Measurements from ENCODE around the gene CFAP58. TPM values are rescaled to one million over a fixed set of nuclear protein-coding genes. Genes with fewer than 3 reads are reported as not detected.
A peak's percentile ranks its signal among the peaks of the same experiment; 100 is the strongest.
"Not testable (repeated sequence)": the region's sequence is repeated elsewhere in the genome, so short reads cannot be mapped to it uniquely, and the experiment has no call there.

CFAP58 gene
- polyA plus RNA-seq, 3 donors: 0.34 to 0.58 (median 0.45) TPM

DNA sequence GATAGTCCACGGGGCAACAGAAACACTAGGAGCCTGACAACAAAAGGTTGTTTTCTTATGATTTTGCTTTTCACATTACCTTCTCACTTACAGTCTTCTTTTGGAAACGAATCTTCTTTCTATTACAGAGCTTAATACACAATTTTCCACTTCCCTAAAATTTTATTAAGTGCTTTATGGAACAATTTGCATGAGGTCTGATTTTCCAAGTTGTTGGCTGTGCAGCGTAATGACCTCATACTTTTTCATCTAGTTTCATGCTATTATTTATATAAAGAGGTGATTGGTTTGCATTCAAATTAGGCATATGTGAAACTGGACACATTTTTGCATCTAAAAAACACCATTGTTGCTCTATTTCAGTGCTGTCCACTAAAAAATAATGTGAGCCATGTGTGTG lies 76.7 kb downstream of the CFAP58 start:
- DNase-seq: no peak

GRCh38 chr10:104433669-104434068 lies 80.0 kb downstream of the CFAP58 start:
- no peak for DNase-seq

DNA sequence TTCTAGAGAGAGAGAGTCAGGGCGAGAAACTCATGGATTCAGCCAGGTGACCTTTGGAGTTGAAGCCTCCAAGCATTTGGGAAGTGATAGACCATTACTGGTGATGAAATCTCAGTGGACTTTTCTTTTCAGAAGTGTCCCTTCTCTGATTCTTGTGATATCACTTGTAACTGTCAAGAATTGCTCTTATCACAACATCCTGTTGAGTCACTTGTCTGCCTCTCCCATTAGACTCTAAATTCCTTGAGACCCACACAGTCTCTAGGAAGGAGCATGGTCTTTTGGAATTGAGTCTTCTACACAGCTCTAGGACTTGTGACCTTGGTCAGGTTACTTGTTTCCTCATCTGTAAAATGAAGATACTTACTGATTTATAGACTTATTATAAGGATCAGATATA lies 81.0 kb downstream of the CFAP58 start:
- no peak for DNase-seq

DNA sequence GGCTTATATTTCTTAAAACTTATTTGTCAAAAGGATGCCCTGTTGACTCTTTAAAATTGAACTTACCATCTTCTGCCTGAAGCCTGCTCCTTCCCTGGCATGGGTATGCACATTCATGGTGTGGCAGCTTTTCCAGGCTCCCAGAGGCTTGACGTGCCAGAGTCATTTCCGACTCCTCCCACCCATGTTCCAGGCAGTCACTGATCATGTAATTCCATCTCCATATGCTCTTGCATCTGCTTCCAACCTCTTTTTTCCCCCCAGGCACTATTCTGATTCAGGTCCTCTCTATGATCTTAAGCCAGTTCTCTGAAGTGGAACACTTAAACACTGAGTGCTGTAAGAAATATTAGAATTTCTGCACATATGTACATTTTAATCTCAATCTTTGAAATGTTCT lies 82.2 kb downstream of the CFAP58 start:
- no peak for DNase-seq

- DNase-seq: no peak
These were observed 83.6 kb downstream of the CFAP58 start for GRCh38 chr10:104437226-104437625.

DNA sequence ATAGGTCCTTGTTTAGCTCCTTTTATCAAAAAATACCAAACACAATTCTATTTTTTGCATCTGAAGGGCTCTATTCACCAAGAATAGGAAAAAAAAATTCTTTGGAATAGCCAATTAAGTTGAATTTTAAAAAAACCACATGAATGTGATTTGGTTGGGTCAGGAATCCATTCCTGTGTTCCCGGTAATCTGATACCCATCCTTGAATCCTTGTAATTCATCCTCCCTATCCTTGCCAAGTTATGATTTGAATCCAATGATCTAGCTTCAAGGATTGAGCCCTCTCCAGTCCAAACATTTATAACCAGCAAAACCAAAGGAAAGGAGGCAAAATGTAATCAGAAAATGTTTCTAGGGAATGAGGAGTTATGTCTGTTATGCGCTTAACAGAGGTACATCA lies 86.6 kb downstream of the CFAP58 start:
- no peak for DNase-seq

DNA sequence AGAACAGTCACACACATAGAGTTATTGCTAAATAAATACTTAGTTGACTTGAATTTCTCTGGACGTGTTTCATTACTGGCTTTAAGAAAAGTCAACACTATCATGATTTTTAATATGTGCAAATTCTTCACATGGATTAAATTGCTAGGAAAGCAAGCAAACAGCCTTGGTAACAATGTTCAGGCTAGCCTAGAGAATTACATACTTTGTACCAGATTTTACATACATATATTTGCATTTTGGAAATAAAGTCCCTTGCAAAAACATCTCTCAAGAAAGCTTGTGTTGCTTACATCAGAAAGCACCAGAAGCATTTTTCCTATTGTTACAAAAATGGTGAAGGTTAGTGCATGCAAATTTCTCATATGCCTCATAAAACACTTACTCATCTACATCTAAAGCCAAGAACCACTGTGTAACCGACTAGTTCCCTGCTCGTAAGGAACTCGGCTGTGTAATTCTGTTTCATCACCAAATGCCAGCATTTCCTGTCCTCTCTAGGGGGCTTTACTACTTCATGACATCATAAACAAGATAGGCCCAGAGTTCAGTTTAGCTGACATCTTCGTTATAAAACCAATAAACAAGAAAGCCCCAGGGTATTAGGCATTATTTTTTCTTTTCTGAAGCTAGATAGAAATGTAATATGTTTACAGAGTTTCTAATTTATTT lies 87.8 kb downstream of the CFAP58 start:
- peak; percentile 5 for DNase-seq

- no peak for DNase-seq
These were observed 91.7 kb downstream of the CFAP58 start for GRCh38 chr10:104445359-104445758.

GRCh38 chr10:104446151-104446550 lies 92.5 kb downstream of the CFAP58 start:
- DNase-seq: no peak

DNA sequence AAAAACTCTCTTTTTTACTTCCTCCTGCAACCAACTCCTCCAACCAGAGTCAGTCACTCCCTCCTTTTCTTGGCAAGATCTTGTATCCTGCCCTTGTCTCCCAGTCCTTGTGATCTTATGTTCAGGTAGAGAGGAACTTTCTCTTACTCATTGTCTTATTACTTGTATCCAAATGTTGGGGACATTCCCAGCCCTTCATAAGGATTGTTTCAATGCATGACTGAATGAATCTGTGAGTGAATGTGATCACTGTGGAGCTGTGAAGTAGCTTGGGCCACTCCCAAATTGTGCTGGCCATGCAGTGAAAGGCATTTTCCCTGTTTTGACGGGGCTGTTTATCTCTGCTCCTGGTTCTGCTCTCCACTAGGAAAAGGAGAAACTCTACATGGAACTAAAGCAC lies 93.7 kb downstream of the CFAP58 start:
- no peak for DNase-seq

DNA sequence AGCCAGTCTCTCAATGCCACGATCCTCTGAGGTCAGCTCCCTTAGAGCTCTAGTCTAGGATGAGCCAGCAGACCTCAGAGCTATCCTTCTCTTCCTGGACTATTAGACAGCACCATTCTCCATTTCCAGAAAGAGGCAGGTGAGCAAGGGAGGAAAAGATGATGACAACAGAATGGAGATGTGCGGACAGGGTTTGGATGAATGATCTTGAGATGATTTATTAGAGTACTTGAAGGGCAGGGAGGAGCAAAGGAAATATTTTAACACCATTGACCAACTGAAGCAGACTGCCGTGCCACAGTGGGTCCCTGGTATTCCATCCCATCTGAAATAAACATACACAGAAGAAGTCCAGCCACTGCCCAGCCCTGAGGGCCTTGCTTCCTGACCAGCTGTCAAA lies 94.3 kb downstream of the CFAP58 start:
- DNase-seq: no peak

DNA sequence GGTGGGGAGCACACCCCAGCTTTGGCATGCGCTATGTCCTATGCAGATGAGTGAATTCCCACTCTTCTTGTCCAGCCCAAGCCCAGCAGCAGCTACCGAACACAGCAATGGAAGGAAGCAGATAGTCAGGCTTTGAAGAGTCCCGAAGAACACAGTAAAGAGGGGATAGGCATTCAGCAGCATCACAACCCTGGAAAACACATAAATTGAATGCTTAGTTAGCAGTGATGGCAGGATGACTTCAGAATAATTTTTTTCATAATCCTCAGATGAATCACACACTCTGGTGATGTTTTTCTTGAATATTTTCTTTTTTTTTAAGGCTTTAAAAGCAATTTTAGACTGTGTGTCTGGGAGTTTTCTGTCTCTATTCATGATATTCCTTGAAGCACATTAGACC lies 95.8 kb downstream of the CFAP58 start:
- no peak for DNase-seq

- DNase-seq: no peak
These were observed 96.9 kb downstream of the CFAP58 start for GRCh38 chr10:104450490-104450889.

GRCh38 chr10:104450954-104451353 lies 97.3 kb downstream of the CFAP58 start:
- no peak for DNase-seq

DNA sequence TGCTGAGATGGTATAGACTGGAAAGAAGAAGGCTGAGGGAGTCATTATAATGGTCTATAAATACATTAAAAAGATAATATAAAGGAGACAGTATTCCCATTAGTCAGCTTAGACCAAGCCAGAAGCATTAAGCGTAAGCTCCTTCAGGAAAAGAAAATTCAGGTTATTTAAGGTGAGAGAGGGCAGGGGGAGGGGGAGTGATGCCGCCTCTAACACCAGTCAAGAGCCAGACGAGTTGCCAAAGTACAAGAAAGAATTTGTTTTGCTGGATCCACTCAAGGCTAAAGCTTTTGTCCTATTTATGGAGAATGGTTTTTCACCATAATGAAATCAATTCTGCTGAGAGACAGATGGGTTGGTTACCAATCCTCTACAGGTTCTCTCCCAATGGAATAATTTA lies 99.3 kb downstream of the CFAP58 start:
- no peak for DNase-seq

DNA sequence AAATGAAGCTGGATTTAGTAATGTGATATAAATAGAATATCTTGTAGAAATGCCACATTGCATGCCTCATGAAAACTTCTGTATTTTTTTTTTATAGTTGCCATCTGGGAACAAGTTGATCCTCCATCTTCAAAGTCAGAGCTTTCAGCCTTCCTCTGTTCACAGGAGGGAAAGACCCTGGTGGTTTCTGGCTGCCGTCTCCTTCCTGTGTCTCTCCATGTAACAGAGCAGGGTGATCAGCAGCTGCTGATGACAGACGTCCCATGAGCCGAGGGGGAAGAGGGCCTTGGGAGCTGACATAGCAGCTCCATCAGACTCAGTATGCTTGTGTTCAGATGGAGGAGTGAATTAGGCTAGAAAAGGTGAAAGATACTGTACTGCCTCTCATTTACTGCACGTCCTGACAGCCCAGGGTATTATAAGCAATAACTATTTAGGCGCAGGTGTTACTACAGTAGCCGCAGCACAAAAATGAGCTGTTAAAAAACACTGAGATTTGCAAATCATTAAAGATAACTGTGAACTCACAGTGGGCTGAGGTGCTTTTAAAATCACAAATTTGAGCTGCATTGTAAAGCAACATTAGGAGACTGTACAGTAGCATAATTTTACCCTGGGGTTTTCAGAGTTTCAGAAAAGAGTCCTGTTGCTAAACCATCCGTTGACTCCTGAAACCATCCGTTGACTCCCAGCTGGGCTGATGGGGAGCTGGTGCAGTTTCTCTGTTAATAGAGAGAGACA lies 103.3 kb downstream of the CFAP58 start:
- DNase-seq: no peak

DNA sequence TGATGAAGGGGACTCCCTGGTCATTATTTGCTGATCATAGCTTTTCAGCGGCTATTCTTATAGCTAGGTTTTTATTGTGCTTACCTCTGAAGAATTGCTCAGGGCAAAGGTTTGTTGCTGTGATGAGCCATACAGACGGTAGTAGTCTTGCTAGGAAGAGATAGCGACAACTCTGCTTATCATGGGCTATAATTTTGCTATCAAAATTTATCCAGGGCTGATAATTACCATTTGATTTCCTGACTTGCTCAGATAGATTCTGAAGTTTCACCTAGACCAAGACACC lies 103.9 kb downstream of the CFAP58 start:
- DNase-seq: no peak

DNA sequence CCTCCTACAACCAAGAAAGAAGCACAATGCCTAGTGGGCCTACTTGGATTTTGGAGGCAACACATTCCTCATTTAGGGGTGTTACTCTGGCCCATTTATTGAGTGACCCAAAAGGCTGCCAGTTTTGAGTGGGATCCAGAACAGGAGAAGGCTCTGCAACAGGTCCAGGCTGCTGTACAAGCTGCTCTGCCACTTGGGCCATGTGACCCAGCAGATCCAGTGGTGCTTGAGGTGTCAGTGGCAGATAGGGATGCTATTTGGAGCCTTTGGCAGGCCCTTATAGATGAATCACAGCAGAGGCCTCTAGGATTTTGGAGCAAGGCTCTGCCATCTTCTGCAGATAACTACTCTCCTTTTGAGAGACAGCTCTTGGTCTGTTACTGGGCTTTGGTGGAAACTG lies 111.9 kb downstream of the CFAP58 start:
- DNase-seq: not testable (repeated sequence)

- not testable (repeated sequence) for DNase-seq
These were observed 115.2 kb downstream of the CFAP58 start for GRCh38 chr10:104468818-104469217.

DNA sequence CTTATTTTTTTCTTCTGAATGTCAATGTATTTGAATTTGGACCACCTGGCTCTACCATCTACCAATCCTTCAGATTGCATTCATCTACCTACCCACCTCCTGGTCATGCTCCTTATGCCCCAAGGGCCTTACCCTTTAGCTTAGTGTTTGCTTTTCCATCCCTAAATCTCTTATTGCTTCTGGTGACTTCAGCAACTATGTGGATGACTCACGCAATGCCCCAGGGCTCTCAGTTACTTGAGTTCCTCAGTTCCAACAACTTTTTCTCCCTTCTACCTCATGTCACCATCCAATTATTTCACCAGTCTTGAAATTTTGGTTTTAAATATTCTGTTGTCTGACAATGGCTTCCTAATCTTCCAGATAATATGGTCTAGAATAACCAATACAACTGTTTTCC lies 118.9 kb downstream of the CFAP58 start:
- DNase-seq: no peak

DNA sequence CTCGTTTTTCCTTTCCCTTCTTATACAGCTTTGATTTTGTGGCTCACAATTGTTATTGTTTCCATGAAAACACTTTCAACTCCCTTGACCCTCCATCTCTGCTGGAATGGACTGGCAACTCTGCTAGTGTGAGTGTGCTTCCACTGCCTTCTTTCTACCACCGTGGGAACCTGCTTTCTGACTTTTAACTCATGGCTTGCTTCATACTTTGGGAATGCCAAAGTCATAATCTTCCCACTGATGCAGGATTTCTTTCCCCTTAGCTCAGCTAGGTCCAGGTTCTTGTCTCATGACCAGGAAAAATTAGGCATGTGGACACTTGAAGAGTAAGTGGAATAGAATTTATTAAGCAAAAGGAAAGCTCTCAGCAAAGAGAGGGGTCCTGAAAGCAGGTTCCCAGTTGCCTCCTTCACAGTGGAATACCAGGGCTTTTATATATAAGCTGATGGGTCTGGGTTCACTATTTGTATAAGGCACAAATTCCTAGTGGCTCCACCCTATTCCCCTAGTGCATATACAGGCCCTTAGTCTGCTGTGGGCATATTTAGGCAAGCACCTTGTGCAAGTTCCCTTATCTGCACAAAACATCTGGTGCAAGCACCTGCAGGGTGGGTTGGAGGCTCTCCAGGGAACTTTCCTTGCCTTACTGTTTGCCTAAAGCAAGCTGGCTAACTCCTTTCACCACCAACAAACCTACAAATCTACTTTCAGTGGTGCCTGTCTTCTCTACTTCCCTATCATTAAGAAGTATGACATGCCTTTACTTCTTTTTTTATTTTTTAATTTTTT lies 119.5 kb downstream of the CFAP58 start:
- DNase-seq: no peak

DNA sequence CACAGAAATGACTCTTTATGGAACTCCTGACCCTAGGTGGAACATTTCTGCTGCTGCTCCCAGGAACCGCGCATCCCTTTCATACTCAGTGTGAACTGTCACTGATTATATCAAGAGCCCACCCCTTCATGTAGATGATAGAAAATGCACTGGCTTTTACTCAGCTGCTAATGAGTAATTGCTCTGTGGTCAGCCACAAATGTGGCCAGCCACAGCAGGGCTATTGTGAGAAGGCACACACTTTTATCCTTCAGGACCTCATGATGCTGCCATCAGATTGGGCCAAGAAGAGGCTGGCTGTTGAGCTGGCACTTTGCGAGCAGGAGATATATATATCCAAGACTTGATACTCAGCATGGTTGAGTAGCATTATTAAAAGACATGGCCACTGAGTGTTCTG lies 124.7 kb downstream of the CFAP58 start:
- DNase-seq: no peak

GRCh38 chr10:104479906-104480593 lies 126.4 kb downstream of the CFAP58 start:
- peak; percentile 37 for DNase-seq

All from renal pelvis (tissue), 4 donors.